Left ventricle myocardium inferior (tissue), 1 donor: ENCODE results near the gene RIPOR3. TPM values are rescaled to one million over a fixed set of nuclear protein-coding genes. Genes with fewer than 3 reads are reported as not detected.
"Not testable (repeated sequence)": the region's sequence is repeated elsewhere in the genome, so short reads cannot be mapped to it uniquely, and the experiment has no call there.

Experiments used
- DNase-seq: peaks from one replicate; pipeline ENCODE4 v3.0.0-alpha.2; 2020
- H3K27ac ChIP-seq: fragments of 200-600 bp; replicated peaks from 2 replicates; pipeline ENCODE4 v1.8.0; 2021
- H3K27me3 ChIP-seq: fragments of 200-600 bp; 2 replicates; pipeline ENCODE4 v1.8.0; 2021; ENCODE audit warnings: low read depth
- H3K36me3 ChIP-seq: fragments of 200-600 bp; 2 replicates; pipeline ENCODE4 v1.8.0; 2021
- H3K4me1 ChIP-seq: fragments of 200-600 bp; 2 replicates; pipeline ENCODE4 v1.8.0; 2021
- H3K4me3 ChIP-seq: fragments of 200-600 bp; 2 replicates; pipeline ENCODE4 v1.8.0; 2021; ENCODE audit warnings: mild to moderate bottlenecking, moderate library complexity
- H3K9me3 ChIP-seq: fragments of 200-600 bp; replicated peaks from 2 replicates; pipeline ENCODE4 v1.8.0; 2021
- intact Hi-C: fragments of 100-400 bp; cut with micrococcal nuclease; formaldehyde crosslinking; loops from one replicate; pipeline ENCODE4 v1.11.0; 2022
- total RNA-seq: library from RNA; stranded (reverse); fragmentation: NEBNext Ultra II Directional; extraction: Animal tissue kit (Norgen Biotek cat#: 25700); gene quantifications from one replicate; pipeline ENCODE4 v1.2.1, GENCODE V29; 2021
- TF ChIP-seq, protein P1 (sequence below): fragments of 200-600 bp; IDR thresholded peaks from 2 replicates; pipeline ENCODE4 v1.8.0; 2021; ENCODE audit warnings: antibody characterized with exemption, mild to moderate bottlenecking, borderline replicate concordance
- donor health status: DM: no; HTN: yes; CAD: no; lungs with severe emphysema.

The RIPOR3 gene
- total RNA-seq, 1 donor from 2014 or later, result 6.5 TPM

DNA sequence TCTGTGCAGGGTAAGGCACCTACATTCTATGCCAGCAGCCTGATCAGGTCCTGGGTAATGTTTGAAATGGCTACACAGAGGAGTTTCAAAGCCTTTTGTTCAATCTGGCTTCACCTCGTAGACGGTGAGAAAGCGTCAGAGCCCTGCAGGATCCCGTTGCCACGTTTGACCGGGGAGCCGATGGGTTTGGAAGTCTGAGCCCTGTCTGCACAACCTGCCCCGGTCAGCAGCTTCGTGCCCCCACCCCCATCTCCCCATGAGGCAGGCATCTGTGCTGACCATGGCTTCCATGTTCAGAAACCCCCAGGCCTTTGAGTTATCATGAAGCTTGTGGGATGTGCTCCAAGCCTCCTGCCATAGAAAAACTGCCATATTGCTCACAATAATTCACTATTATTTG, 117.2 kb downstream of the RIPOR3 start:
- Histone ChIP-seq H3K4me3 (no peak overlapping the region), H3K27me3 (no peaks in the 10 kb centered on the region), H3K4me1 (peaks cover 87% of the 10 kb centered on the region), H3K36me3 (peaks cover 40% of the 10 kb centered on the region), H3K9me3 (no peaks in the 10 kb centered on the region), H3K27ac (peak overlapping the region; percentile 84)
- intact Hi-C loops, result loop anchor here (10.0 kb wide), 2 partner anchors 69 to 99 kb away; no protein-coding TSS in a partner anchor
- DNase-seq, result no peak
- TF ChIP-seq, protein P1, sequence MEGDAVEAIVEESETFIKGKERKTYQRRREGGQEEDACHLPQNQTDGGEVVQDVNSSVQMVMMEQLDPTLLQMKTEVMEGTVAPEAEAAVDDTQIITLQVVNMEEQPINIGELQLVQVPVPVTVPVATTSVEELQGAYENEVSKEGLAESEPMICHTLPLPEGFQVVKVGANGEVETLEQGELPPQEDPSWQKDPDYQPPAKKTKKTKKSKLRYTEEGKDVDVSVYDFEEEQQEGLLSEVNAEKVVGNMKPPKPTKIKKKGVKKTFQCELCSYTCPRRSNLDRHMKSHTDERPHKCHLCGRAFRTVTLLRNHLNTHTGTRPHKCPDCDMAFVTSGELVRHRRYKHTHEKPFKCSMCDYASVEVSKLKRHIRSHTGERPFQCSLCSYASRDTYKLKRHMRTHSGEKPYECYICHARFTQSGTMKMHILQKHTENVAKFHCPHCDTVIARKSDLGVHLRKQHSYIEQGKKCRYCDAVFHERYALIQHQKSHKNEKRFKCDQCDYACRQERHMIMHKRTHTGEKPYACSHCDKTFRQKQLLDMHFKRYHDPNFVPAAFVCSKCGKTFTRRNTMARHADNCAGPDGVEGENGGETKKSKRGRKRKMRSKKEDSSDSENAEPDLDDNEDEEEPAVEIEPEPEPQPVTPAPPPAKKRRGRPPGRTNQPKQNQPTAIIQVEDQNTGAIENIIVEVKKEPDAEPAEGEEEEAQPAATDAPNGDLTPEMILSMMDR, result no peak

DNA sequence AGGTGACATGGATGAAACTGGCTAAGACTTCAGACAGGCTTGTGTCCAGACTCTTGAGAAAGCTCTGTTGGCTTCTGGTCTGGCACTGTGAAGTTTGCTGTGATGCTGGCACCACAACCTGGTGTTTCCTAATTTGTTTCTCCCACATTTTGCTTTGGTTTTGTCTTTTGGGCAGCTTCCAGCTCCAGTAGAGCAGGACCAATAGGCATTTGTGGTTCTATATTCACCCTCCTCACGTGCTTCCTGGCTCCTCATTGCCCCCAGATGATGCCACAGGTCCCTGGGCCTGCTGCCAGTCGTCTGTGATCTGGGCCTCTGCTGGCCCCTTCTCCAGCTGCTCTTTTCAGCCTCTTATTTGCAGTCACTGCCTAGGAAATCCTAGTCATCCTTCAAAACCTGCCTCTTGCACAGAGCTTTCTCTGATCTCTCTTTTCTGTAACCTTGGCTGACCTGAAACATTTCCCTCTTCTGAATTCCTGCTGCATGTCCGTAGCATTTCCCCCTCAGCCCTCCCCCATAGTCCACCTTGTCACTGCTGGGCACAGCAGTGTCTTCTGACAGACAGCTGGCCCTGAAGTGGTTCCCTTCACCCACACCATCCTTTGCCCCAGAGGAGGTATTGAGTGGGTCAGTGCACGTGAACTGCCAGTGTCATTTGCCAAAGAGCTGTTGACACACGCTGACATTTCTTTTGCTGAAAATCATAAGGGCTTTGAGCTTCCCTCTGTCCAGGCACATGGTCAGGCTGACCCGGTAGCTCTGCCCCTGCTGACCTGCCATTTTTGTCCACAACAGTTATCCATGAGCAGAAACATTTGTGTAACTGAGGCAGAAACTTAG, 118.2 kb downstream of the RIPOR3 start:
- Histone ChIP-seq H3K9me3 (no peaks in the 10 kb centered on the region), H3K36me3 (peaks cover 40% of the 10 kb centered on the region), H3K4me3 (no peak overlapping the region), H3K4me1 (peaks cover 91% of the 10 kb centered on the region), H3K27ac (peak overlapping the region; percentile 84), H3K27me3 (no peaks in the 10 kb centered on the region)
- peak; percentile 60 for DNase-seq
- intact Hi-C loops, result loop anchor here (10.0 kb wide), 2 partner anchors 68 to 98 kb away; no protein-coding TSS in a partner anchor
- TF ChIP-seq, protein P1, result no peak

DNA sequence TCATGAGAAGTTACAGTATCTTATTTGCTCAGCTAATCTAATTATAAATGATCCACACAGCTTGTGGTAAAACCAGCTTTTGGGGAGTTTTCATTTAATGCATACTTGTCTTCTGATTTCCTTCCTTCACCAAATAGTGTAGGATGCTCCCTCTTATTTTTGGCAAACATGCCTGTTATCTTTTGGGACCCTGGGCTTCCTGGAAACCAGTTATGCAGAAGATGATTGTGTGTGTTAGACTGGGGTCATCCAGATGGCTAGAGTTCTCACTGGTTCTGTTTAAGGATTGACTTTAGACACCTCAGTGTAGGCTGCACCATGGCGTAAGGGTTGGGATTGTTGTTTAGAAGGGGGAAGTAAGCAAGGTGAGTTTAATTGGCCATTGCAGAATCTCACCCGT, 119.9 kb downstream of the RIPOR3 start:
- Histone ChIP-seq H3K9me3 (no peaks in the 10 kb centered on the region), H3K4me3 (no peak overlapping the region), H3K4me1 (peaks cover 81% of the 10 kb centered on the region), H3K27ac (peak overlapping the region; percentile 52), H3K36me3 (peaks cover 42% of the 10 kb centered on the region), H3K27me3 (no peaks in the 10 kb centered on the region)
- intact Hi-C loops, result loop anchor here (10.0 kb wide), 2 partner anchors 67 to 97 kb away; no protein-coding TSS in a partner anchor
- DNase-seq, result no peak
- TF ChIP-seq, protein P1, result no peak

DNA sequence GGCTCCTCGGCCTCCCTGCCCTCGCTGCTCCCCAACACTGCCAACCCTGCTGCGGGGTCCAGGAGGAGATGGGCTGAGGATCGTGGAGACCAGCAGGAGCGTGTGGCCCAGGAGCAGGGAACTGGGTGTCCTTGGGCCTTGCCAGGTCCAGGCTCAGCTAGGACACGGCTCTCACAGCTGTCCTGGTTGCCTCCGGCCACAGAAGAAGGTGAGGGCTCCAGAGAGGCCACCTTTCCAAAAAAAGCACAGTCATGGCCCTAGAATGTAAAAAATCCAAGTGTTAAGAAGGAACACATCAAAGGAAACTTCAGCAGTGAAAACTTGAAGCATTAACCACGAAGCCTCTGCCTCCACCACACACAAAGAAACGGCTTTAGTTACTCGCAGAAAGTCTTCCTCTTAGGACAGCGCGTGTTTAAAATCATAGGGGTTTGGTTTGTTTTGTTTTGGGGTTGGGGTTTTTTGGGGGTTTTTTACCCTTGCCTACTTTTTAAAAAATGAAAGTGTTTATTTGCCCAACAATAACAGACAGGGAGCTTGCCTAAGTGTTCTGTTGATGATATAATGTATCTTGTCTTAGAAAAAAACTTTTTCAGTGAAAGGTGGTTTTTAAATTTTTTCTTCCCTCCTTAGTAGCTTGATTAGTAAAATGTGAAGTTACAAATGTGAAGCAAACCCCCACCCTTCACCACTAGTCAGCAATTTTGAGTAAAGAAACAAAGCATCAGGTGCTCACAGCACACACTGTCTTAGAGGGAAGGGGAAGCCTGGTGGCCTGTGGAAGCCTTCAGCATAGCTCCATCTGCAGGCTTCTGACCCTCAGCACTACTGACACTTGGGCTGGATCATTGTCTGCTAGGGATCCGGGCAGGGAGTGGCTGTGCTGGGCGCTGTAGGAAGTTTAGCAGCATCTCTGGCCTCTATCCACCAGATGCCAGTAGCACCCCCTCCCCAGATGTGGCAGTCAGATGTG, 121.2 kb downstream of the RIPOR3 start:
- Histone ChIP-seq H3K27ac (peak overlapping the region; percentile 52), H3K9me3 (no peaks in the 10 kb centered on the region), H3K36me3 (peaks cover 42% of the 10 kb centered on the region), H3K4me1 (peaks cover 81% of the 10 kb centered on the region), H3K4me3 (no peak overlapping the region), H3K27me3 (no peaks in the 10 kb centered on the region)
- TF ChIP-seq, protein P1, result peak; percentile 37
- intact Hi-C loops, result loop anchor here (10.0 kb wide), 2 partner anchors 65 to 95 kb away; no protein-coding TSS in a partner anchor
- no peak for DNase-seq

DNA sequence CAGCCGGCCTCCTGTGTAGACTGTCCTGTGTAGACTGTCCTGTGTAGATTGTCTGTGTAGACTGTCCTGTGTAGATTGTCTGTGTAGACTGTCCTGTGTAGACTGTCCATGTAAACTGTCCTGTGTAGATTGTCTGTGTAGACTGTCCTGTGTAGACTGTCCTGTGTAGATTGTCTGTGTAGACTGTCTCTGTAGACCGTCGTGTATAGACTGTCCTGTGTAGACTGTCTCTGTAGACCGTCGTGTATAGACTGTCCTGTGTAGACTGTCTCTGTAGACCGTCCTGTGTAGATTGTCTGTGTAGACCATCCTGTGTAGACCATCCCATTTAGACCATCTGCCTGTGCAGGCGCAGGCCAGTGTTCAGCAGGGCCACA, 121.9 kb downstream of the RIPOR3 start:
- H3K9me3 ChIP-seq, H3K27me3 ChIP-seq, intact Hi-C loops, H3K4me3 ChIP-seq, DNase-seq: not testable (repeated sequence)
- H3K36me3 ChIP-seq, result peaks cover 42% of the 10 kb centered on the region
- peak overlapping the region; percentile 52 for H3K27ac ChIP-seq
- peaks cover 82% of the 10 kb centered on the region for H3K4me1 ChIP-seq
